Measurements from ENCODE around the gene PRSS36.

Gene PRSS36

GRCh38 chr16:31094424-31095120 is 55.3 kb downstream of the PRSS36 start, which contains the start of gene VKORC1:
Gene VKORC1, minus strand, starts transcription at chr16:31094797. Its CDS starts 68 bp downstream, at chr16:31094729.
- no peak for FAIRE-seq

- no peak for FAIRE-seq
Observed at GRCh38 chr16:31094088-31094423, 55.8 kb downstream of the PRSS36 start.

- no peak for FAIRE-seq
Observed at GRCh38 chr16:31093132-31093703, 56.6 kb downstream of the PRSS36 start.

- FAIRE-seq = no peak
Observed at GRCh38 chr16:31092330-31092729, 57.5 kb downstream of the PRSS36 start.

GRCh38 chr16:31090540-31090939 is 59.3 kb downstream of the PRSS36 start:
- no peak for FAIRE-seq

GRCh38 chr16:31089199-31089598 is 60.7 kb downstream of the PRSS36 start:
- no peak for FAIRE-seq
